ENCODE data around the gene MB21D2. TPM values are rescaled to one million over a fixed set of nuclear protein-coding genes. Genes with fewer than 3 reads are reported as not detected.
"Not testable (repeated sequence)": the region's sequence is repeated elsewhere in the genome, so short reads cannot be mapped to it uniquely, and the experiment has no call there.

MB21D2 gene
- 13.4 TPM for polyA plus RNA-seq (2013, experiment 1 of 2; ENCODE audit: insufficient read length)
- polyA plus RNA-seq (2013, experiment 2 of 2; ENCODE audit: insufficient read length), result 13.0 TPM

- DNase-seq, result peak; percentile 88
Observed at GRCh38 chr3:192917404-192918274, at the start of gene MB21D2. Gene MB21D2 (minus strand): TSS chr3:192917856. CDS start chr3:192917840, 16 bp downstream.

DNA sequence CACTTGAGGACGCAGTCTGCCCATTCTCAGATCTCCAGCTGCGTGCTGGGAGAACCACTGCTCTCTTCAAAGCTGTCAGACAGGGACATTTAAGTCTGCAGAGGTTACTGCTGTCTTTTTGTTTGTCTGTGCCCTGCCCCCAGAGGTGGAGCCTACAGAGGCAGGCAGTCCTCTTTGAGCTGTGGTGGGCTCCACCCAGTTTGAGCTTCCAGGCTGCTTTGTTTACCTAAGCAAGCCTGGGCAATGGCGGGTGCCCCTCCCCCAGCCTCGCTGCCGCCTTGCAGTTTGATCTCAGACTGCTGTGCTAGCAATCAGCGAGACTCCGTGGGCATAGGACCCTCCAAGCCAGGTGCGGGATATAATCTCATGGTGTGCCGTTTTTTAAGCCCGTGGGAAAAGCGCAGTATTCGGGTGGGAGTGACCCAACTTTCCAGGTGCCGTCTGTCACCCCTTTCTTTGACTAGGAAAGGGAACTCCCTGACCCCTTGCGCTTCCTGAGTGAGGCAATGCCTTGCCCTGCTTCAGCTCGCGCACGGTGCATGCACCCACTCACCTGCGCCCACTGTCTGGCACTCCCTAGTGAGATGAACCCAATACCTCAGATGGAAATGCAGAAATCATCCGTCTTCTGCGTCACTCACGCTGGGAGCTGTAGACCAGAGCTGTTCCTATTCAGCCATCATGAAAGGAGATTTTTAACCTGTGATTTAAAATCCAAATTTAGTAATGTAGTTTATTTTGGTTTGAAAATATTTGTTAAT lies 47.5 kb upstream of the MB21D2 start:
- DNase-seq, result not testable (repeated sequence)

DNA sequence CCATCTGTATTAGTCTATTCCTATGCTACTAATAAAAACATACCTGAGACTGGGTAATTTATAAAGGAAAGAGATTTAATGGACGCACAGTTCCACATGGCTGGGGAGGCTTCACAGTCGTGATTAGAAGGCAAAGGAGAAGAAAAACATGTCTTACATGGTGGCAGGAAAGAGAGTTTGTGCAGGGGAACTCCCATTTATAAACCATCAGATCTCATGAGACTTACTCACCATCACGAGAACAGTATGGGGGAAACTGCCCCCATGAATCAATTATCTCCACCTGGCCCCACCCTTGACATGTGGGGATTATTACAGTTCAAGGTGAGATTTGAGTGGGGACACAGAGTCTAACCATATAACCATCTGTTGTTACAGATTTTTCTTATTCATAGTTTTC lies 42.1 kb upstream of the MB21D2 start:
- no peak for DNase-seq

DNA sequence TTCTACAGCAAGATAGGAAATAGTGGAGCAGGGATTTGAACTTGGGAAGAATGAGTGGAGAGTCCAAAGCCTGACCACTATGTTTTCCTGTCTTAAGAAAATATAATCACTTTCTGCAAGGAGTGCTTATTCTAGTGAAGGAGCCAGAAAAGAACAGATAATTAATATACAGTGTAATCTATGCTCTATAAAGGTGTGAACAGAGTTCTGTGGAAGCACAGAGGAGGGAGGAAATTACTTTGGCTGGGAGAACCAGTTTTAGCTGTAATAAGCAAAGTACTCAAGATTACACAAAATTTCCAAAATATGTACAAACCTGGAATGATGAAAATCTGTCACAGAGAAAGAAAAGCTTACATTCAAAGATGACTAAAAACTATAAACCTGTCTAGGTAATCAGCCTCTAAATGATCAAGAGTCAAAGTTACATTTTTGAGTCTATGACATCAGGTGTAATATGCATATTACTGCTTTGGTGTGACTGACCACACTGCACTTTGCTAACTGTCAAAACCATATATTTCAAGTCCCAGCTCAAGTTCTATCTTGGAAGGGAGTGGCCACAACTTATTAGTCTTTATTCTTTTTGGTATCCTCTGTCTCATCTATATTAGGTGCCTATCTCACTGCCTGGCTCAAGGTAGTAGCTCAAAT lies 40.7 kb upstream of the MB21D2 start:
- DNase-seq, result no peak

DNA sequence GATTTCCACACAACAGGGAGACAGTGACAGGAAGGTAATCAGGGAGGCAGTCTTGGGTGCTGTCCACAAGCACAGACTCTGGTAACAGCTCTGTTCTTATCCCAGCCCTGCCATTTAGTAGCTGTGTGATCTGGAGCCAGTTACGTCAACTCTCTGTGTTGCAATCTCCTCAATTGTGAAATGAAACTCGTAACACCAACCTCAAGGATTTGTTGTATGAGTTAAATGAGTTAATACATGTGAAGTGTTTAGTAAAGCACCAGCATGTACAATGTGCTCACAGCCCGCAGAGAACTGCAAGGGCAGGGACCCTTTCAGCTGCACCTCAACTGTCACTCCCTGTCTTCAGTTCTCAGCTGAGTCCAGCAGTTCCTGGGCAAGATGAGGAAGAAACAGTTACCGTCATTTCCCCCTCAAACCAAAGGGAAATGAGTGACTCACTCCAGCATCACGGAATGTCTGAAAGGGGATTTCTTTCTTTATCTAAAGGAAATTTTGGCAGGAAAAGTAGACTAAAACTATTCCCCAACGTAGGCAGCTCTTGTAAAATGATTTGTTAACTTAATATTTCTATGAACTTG lies 39.9 kb upstream of the MB21D2 start:
- peak; percentile 91 for DNase-seq

- peak; percentile 74 for DNase-seq
Observed at GRCh38 chr3:192953926-192954325, 36.3 kb upstream of the MB21D2 start.

DNA sequence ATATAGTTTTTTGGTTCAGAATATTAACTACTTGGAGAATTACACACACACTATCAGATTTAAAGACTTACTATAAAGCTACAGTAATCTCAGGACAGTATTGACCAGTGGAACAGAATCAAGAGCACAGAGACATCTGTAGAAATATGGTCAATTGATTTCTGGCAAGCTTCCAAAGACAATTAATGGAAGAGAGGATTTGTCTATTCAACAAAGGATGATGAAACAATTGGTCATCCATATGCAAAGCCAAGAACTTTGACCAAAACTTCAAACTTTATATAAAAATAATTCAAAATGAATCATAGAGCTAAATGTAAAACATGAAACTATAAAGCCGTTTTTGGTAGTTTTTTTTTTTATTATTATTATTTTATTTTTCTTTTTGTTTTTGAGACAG lies 29.8 kb upstream of the MB21D2 start:
- peak; percentile 13 for DNase-seq

DNA sequence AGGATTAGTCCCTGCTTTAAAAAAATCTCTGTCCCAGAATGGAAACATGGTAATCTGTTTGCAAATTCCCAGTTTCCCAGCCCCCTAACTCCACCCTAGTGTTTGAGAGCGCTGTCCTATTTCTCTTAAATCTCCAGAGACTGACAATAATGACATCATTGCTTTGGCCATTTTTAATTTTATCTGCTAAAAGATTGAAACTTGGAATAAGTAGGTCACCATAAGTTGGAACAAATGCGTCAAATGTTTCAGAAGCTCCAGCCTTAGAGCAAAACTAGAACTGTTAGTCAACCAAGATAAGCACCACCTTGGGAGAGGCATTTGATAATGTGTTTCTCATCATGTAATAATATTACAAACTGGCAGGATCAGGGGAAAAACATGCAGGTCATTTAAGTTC lies 25.7 kb upstream of the MB21D2 start:
- DNase-seq, result peak; percentile 24

DNA sequence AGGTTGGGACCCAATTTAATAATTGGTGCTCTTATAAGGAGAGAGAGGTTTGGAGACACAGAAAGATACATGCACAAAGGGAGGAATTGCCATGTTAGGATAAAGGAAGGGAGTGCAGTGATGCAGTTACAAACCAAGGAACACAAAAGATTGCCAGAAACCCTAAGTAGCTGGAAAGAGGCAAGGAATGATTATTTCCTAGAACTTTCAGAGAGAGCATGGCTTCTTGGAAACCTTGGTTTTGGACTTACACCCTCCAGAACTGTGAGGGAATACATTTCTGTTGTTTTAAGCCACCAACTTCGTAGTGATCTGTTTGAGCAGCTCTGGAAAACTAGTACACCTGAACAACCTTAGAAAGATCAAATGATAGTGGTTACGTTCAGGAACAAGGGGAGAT lies 25.0 kb upstream of the MB21D2 start:
- DNase-seq, result no peak

GRCh38 chr3:192940129-192940528 lies 22.5 kb upstream of the MB21D2 start:
- DNase-seq, result no peak

DNA sequence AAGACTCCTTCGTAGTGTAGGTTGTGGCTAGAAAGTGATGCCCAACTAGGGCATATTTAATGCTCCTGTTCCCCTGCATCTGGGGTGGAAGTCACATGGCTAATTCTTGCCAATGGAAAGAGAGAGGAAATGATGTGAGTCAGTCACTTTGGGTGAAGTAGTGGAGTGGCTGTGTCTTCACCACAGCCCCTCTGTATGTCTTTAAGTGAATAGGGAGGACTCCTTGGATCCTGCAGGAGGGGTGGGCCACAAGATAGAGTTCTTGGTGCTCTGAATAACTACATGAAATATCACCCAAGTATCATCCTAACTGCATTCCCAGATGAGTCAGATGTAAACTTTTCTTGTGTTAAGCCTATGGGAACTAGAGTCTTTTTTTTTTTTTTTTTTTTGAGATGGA lies 17.8 kb upstream of the MB21D2 start:
- DNase-seq, result peak; percentile 76

DNA sequence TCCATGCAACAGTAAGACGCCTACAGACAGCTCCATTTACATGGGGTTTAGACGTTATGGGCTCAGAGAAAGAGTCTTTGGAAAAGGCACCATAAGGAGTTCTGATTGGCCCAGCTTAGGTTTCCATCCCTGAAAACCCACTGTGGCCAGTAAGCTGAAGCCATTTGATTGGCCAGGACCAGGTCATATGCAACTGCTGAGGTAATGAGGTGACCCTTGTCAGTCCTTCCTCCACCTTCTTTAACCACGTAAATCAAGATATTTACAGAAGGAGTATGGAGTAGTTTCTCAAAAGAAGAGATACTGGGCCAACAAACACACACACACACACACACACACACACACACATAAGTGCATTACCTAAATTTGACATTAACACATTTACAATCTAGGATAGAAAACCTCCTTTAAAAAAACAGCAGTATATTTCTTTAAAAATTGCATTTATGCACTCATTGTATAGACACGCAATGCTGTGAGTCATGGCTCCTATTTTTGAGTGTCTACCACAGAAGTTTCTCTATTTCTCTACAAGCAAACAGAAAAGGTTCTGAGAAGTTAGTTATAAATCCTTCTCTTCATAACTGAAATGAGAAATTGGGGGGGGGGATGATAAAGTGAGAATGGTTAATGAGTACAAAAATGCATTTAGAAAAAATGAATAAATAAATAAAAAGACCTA lies 16.3 kb upstream of the MB21D2 start:
- peak; percentile 54 for DNase-seq

DNA sequence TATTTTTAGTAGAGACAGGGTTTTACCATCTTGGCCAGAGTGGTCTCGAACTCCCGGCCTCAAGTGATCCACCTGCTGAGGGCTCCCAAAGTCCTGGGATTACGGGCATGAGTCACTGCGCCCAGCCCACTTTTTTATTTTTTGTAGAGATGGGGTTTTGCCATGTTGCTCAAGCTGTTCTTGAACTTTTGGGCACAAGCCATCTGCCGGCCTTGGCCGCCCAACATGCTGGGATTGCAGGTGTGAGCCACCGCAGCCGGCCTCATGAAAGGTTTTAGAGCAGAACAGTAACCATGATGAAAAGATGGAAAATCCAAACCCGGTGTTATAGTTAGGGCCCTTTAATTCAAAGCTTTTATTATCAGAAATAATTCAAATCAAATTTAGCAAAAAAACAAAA lies 15.6 kb upstream of the MB21D2 start:
- no peak for DNase-seq

- no peak for DNase-seq
Observed at GRCh38 chr3:192931825-192932224, 14.2 kb upstream of the MB21D2 start.

DNA sequence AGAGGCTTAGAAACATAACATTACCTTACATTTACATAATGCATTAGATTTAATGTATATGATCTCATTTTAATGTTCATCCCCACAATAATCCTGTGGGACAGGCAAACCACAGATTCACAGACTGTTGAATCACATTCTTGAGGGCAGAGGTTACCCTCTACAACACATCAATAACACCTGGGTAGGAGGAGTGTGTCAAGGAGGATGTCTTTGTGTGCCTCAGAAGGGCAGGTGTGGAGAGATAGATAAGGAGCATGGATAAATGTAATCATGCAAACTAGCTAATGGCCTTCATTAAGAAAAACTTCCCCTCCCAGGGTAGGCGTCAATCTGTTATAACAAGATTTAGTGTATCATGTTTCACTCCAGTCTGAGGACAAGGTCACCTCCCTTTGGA lies 12.9 kb upstream of the MB21D2 start:
- DNase-seq, result peak; percentile 56

DNA sequence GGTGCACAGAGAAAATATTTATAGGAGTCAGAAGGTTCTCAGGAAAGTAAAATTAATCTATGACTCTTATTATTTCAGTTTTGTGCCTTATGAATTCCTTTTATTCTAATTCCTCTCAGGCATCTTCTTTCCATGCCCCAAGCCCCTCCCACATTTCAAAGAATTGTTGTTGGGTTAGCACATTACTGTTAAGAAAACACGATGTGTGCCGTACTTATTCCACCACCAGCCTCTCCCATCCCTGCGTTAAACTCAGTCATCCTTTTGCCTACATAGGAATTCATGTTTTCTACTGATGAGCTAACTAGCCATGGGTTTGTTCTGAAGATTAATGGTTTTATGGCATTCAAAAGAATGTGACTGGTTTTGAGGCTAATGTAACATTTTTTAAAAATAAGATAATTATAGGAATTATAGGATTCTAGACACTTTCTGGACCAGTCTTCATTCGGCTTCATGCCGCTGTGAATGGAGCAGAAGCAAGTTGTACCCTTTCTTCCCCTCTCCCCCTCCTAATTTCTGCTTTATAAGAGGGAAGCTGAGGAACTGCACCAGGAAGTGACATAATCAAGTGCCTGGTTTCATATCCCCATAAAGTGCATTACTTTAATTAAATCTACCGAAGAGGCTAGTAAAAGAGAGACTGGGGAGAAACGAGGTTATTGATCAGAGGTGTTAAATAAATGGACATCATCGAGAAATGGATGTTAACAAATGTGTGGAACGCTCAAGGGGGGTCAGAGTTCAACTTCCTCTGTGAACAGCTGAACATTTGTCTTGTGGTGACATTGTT lies 12.3 kb upstream of the MB21D2 start:
- DNase-seq, result peak; percentile 87

- peak; percentile 36 for DNase-seq
Observed at GRCh38 chr3:192929146-192929545, 11.5 kb upstream of the MB21D2 start.

DNA sequence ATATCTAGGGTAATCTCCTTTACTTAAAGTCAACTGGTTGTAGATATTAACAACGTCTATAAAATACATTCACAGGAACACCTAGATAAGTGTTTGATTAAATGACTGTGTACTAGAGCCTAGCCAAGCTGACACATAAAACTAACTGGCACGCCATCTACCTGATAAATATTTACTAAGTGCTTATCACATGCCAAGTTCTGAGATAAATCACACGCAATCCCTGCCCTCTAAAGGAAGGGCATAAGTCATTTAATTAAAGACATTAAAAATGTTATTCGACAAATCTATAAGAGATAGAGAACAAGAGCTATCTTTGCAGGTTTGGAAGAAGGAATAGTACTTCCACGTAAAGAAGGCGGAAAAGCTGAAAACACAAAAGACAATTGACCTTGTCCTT lies 11.1 kb upstream of the MB21D2 start:
- no peak for DNase-seq

GRCh38 chr3:192928016-192928415 lies 10.4 kb upstream of the MB21D2 start:
- DNase-seq, result no peak

DNA sequence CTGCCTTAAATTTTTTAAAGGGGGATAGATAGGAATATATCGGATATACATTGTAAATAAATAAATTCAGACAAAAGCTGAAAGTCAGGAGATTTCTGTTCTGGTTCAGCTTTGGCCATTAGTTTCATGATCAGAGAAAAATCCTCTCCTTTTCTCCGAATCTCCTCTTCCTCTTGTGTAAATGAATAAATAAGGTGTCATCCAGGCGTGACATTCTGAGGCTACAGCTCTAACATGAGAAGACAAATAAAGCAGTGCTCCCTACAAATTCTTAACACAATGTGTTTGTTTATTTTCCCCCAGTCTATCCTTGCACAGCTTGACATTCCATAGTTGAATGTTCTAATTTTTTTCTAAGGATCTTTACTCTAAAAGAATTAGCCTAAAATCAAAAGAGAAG lies 9.4 kb upstream of the MB21D2 start:
- no peak for DNase-seq

DNA sequence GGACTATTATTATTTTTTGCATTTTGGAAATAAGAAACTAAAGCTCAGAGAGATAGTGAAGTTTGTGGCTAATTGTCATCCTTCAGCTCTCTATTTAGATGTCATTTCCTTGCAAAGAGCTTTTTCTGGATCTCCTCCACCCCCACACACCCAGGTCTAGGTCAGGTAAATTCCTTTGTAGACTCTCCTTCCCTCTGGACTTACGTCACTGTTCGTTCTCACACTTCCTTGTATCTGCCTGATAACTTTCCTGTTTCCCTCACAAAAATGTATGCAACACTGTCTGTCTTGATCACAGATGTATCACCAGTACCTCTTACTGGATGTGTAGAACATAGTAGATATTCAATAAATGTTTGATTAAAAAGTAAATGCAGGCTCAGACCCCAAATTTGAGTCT lies 6.1 kb upstream of the MB21D2 start:
- DNase-seq, result no peak
